Endothelial cell of umbilical vein (primary cell): ENCODE measurements around the gene CIB4. TPM values are rescaled to one million over a fixed set of nuclear protein-coding genes. Genes with fewer than 3 reads are reported as not detected.

ENCODE experiments used
- BruUV-seq: library from RNA; stranded (reverse); fragments of 400-500 nt; replicated peaks from 2 replicates; lab custom pipeline; 2021; lab: Mats Ljungman, UMichigan
- CTCF ChIA-PET: fragments of 300-600, 350-600 bp; sonication (Branson Sonifier 250); formaldehyde crosslinking; loops from one replicate; lab custom pipeline; 2021; ENCODE audit warnings: antibody characterized with exemption, inconsistent platforms; lab: Charles Lee
- POLR2A ChIA-PET: fragments of 300-600, 350-600 bp; sonication (Branson Sonifier 250); formaldehyde crosslinking; loops from one replicate; lab custom pipeline; 2021; ENCODE audit warnings: antibody characterized with exemption, inconsistent platforms; lab: Charles Lee
- DNase-seq: peaks from one replicate; pipeline ENCODE4 v3.0.0-alpha.2; 2011; ENCODE audit warnings: low read depth, low spot score
- FAIRE-seq: peaks from 2 replicates; lab custom pipeline; 2011; peaks lifted over from hg19 to GRCh38; lab: Jason Lieb, UNC
- H2AFZ ChIP-seq: 2 replicates; pipeline ENCODE4 v1.6.0; 2012; ENCODE audit warnings: low read depth, low read length, control low read depth, inconsistent platforms
- H3K27ac ChIP-seq: 2 replicates; pipeline ENCODE4 v1.5.1; 2011; ENCODE audit warnings: low read depth, mild to moderate bottlenecking, control low read depth, low read length, moderate library complexity; ENCODE audit not compliant: insufficient read depth
- H3K27me3 ChIP-seq, 2 experiments: 2 replicates each; pipeline versions ENCODE4 v1.6.0 to v1.6.1; 2011; ENCODE audit warnings: low read length in 2 of 2, mixed read lengths in 1 of 2; ENCODE audit not compliant: control insufficient read depth in 2 of 2, insufficient read depth in 2 of 2
- H3K36me3 ChIP-seq, 2 experiments: 2 replicates in 1 of 2; 3 replicates in 1 of 2; pipeline ENCODE4 v1.5.1; 2011; ENCODE audit warnings: low read length in 2 of 2, mild to moderate bottlenecking in 1 of 2, moderate library complexity in 1 of 2; ENCODE audit not compliant: control insufficient read depth in 2 of 2, insufficient read depth in 2 of 2; ENCODE audit errors: extremely low read depth in 1 of 2
- H3K4me1 ChIP-seq: 3 replicates; pipeline ENCODE4 v1.5.1; 2011; ENCODE audit warnings: mild to moderate bottlenecking, low read length; ENCODE audit not compliant: control insufficient read depth, insufficient read depth; ENCODE audit errors: extremely low read depth
- H3K4me2 ChIP-seq: 2 replicates; pipeline ENCODE4 v1.6.1; 2011; ENCODE audit warnings: low read length, control low read depth, mixed read lengths; ENCODE audit not compliant: insufficient read depth
- H3K4me3 ChIP-seq, 3 experiments: fragments of 200-600 bp in 1 of 3; sonication (generic), shearing (Covaris generic) in 1 of 3; replicated peaks in 1 of 3; 2 replicates each; pipeline ENCODE4 v1.5.1; 2011 to 2016; ENCODE audit warnings: control low read depth in 3 of 3, low read length in 3 of 3, mild to moderate bottlenecking in 2 of 3, inconsistent platforms in 1 of 3, low read depth in 1 of 3, moderate library complexity in 1 of 3; ENCODE audit not compliant: insufficient read depth in 1 of 3
- H3K79me2 ChIP-seq: 2 replicates; pipeline ENCODE4 v1.6.0; 2012; ENCODE audit warnings: low read length, inconsistent platforms; ENCODE audit not compliant: control insufficient read depth, insufficient read depth
- H3K9ac ChIP-seq: replicated peaks from 2 replicates; pipeline ENCODE3; 2011; ENCODE audit warnings: low read length, control low read depth; ENCODE audit not compliant: insufficient read depth; ENCODE audit errors: extremely low read depth
- H3K9me1 ChIP-seq: replicated peaks from 3 replicates; pipeline ENCODE4 v1.6.0; 2011; ENCODE audit warnings: mild to moderate bottlenecking, low read length; ENCODE audit not compliant: control insufficient read depth, insufficient read depth; ENCODE audit errors: extremely low read depth
- H3K9me3 ChIP-seq: replicated peaks from 2 replicates; pipeline ENCODE4 v1.5.1; 2012; ENCODE audit warnings: low read length, inconsistent platforms; ENCODE audit not compliant: control insufficient read depth, insufficient read depth
- H4K20me1 ChIP-seq: replicated peaks from 2 replicates; pipeline ENCODE3; 2011; ENCODE audit warnings: mild to moderate bottlenecking, low read length; ENCODE audit not compliant: control insufficient read depth, insufficient read depth; ENCODE audit errors: extremely low read depth
- EZH2 ChIP-seq: IDR thresholded peaks from 2 replicates; pipeline ENCODE4 v1.6.1; 2012; ENCODE audit warnings: borderline replicate concordance, low read depth, mild to moderate bottlenecking, moderate library complexity, low read length, inconsistent platforms; ENCODE audit not compliant: severe bottlenecking
- FOS ChIP-seq: IDR thresholded peaks from 2 replicates; pipeline ENCODE4 v1.6.1; 2011; ENCODE audit warnings: mild to moderate bottlenecking, low read length, moderate library complexity, borderline replicate concordance; ENCODE audit not compliant: insufficient read depth
- JUN ChIP-seq: IDR thresholded peaks from 2 replicates; pipeline ENCODE4 v1.6.1; 2011; ENCODE audit warnings: borderline replicate concordance, low read depth; ENCODE audit not compliant: insufficient read length, insufficient read depth
- POLR2A ChIP-seq: IDR thresholded peaks from 2 replicates; pipeline ENCODE4 v1.6.1; 2012; ENCODE audit warnings: low read depth, mild to moderate bottlenecking, control low read depth, low read length
- dilution Hi-C: fragments of 300-500 bp; cut with MboI; formaldehyde crosslinking; loops from one replicate; pipeline ENCODE4 v1.15.0; 2019; ENCODE audit warnings: low sequenced_read_pairs; ENCODE audit not compliant: extremely low pct_ligation_motif_present
- intact Hi-C: fragments of 100-400 bp; cut with micrococcal nuclease; formaldehyde crosslinking; loops from one replicate; pipeline ENCODE4 v1.10.0; 2022
- polyA plus RNA-seq, 4 experiments: library from polyadenylated mRNA; depleted of rRNA in 3 of 4; stranded (reverse) in 3 of 4; unstranded in 1 of 4; fragments of >200 nt; gene quantifications; 2 replicates each; pipeline versions ENCODE4 v1.2.1 to v1.2.3, GENCODE V29; 2011 to 2012; ENCODE audit warnings: missing spikeins in 1 of 4
- total RNA-seq: library from RNA; stranded (reverse); gene quantifications from 2 replicates; pipeline ENCODE4 v1.2.3, GENCODE V29; 2021

Gene CIB4
- total and polyA plus RNA-seq, 2 donors (not counting 3 experiments of a cell fraction or from before 2014, with no cell fraction given): not detected

DNA sequence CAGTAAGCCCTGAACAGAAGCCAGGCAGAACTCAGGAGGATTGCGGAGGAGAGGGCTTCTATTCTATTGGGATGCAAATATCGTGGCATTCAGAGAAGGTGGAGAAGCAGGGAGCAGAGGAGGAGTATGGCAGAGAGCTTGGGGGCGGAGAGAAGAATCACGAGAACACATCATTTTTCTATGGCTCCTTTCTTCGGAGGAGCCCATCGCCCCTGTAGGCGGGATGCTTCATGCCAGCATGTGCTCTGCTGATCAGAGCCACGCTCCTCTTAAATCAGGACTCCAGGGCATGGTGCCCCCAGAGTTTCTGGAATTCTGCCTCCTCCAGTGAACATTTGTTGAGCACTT lies 71.1 kb downstream of the CIB4 start:
- Histone ChIP-seq H3K27me3 (peaks cover 5 to 20% of the 10 kb centered on the region in 2 experiments), H3K36me3 (no peaks in the 10 kb centered on the region), H3K4me2 (no peak overlapping the region), H3K9me3 (no peaks in the 10 kb centered on the region), H2AFZ (no peak overlapping the region), H3K4me1 (no peaks in the 10 kb centered on the region), H3K79me2 (no peaks in the 10 kb centered on the region), H3K9ac (no peak overlapping the region), H3K9me1 (no peaks in the 10 kb centered on the region), H3K4me3 (no peak overlapping the region), H3K27ac (no peak overlapping the region), H4K20me1 (no peaks in the 10 kb centered on the region)
- POLR2A ChIA-PET: no interaction called here
- dilution Hi-C loops (no loop called here), intact Hi-C loops (no loop called here)
- no TSS peak for BruUV-seq
- CTCF ChIA-PET: no interaction called here
- DNase-seq: no peak
- FAIRE-seq: no peak
- no peak for TF ChIP-seq JUN

DNA sequence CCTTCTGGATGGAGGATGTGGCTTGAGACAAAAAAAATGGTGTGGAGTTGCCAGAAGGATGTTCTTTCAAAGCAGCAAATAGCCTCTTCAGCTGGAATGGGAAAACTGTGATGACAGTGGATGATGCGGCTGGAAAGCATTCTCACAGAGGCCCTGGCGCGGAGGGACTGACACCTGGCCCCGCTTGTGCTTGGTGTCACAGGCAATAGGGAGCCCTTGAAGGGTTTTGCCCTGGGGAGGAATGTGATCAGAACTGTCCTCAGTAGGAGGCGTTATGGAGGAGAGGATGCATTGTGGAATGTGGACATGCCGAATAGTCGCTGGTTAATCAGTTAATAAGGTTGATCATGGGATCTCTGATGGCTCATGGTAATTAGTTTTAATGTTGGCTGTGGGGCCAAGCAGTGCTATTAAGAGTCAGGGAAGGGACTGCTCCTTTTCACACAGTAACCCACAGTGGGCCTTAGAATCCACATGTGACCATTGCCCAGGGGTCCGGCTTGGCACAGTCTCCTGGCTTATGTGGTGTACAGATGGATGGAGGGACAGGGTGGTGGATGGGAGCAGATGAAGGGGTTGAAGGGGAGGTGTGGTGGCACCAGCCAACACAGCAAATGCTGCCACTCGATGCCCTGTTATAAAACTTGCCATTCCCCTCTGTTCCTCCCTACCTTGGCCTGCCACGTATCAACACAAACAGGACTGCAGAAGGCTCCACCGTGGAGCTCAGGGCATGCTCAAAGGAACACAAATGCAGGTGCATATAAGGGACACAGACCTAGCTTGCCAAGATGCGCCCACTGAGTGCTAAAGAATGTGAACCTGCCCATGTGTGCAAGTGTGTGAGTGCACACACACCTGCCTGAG lies 71.7 kb downstream of the CIB4 start:
- no peak for FAIRE-seq
- CTCF ChIA-PET: interaction anchor here (1.9 kb wide), 1 partner anchor 8 kb away, joined by 7 read pairs; no protein-coding TSS in a partner anchor

More for the DNA sequence above, 71.7 kb downstream of the CIB4 start:
- Histone ChIP-seq H3K9me3 (no peaks in the 10 kb centered on the region), H3K4me1 (no peaks in the 10 kb centered on the region), H2AFZ (no peak overlapping the region), H3K9me1 (no peaks in the 10 kb centered on the region), H4K20me1 (no peaks in the 10 kb centered on the region), H3K4me2 (no peak overlapping the region), H3K79me2 (no peaks in the 10 kb centered on the region), H3K4me3 (no peak overlapping the region), H3K36me3 (no peaks in the 10 kb centered on the region), H3K27ac (no peak overlapping the region), H3K27me3 (peaks cover 9 to 22% of the 10 kb centered on the region in 2 experiments), H3K9ac (no peak overlapping the region)
- no peak for DNase-seq
- BruUV-seq: no TSS peak
- intact Hi-C loops (no loop called here), dilution Hi-C loops (no loop called here)
- TF ChIP-seq FOS: no peak
- no peak for TF ChIP-seq POLR2A
- TF ChIP-seq EZH2: no peak
- POLR2A ChIA-PET: no interaction called here
